ENCODE data around the gene HOXA3. TPM values are rescaled to one million over a fixed set of nuclear protein-coding genes. Genes with fewer than 3 reads are reported as not detected.

Gene HOXA3
- total RNA-seq, 1 experiment from 2014 or later: not detected

DNA sequence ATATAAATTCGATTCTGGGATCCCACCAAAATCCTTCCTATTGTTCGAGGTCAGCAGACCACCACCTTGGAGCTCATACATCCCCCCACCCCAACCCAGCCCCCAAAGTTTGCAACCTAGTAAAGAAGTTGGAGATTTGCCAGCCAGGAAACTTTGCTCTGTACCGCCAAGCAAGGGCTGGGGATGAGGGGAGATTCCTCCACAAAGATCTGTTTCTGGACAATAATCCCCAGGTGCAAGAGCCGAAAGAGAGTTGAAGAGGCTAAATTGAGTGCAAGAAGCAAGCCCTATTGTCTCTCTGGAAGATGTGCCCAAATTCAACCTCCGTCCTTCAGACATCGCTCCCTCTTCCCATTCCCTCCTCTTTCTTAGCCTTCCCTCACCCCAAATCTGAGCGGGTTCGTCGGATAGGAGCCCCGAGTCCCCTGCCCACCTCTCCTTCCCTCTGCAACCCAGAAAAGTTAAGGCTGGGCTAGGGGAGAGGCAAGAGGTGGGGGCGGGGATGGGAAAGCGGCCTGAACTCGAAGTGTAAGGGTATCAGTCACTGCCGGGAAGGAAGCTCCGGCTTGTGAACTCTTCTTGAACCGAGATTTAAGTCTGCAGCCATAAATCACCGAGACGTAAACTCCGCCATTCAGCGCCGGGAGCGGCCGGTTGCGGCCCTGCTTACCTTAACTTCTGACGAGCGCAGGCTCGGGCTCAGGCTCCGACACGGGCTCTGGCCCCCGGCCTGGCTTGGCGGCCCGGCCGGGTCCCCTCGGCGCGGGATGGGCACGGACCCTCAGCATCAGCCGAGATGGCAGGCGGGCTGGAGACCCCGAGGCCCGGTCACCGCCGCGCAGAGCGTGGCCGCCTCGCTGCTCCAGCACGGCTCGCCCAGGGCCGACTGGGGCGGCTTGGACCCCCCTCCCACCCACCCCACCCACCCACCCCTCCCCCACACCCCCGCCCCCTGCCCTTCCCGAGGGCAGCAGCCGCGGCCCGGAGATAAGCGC, 39.1 kb downstream of the HOXA3 start:
- H2AK5ac ChIP-seq (ENCODE audit: insufficient read length, low read length): no peak overlapping the region
- H2BK15ac ChIP-seq (ENCODE audit: low read depth, low read length): no peak overlapping the region
- TF ChIP-seq, protein P1, sequence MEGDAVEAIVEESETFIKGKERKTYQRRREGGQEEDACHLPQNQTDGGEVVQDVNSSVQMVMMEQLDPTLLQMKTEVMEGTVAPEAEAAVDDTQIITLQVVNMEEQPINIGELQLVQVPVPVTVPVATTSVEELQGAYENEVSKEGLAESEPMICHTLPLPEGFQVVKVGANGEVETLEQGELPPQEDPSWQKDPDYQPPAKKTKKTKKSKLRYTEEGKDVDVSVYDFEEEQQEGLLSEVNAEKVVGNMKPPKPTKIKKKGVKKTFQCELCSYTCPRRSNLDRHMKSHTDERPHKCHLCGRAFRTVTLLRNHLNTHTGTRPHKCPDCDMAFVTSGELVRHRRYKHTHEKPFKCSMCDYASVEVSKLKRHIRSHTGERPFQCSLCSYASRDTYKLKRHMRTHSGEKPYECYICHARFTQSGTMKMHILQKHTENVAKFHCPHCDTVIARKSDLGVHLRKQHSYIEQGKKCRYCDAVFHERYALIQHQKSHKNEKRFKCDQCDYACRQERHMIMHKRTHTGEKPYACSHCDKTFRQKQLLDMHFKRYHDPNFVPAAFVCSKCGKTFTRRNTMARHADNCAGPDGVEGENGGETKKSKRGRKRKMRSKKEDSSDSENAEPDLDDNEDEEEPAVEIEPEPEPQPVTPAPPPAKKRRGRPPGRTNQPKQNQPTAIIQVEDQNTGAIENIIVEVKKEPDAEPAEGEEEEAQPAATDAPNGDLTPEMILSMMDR (conservative IDR thresholded peaks at IDR 0.05): no peak
- H3K4me1 Mint-ChIP-seq: peaks cover 10 to 22% of the 10 kb centered on the region in 2 experiments
- H3T11ph ChIP-seq (ENCODE audit: low read length): no peak overlapping the region
- H3K18ac ChIP-seq (ENCODE audit: insufficient read length, low read depth, low read length): no peak overlapping the region
- H4K8ac ChIP-seq (replicated peaks; ENCODE audit: insufficient read length, low read depth, low read length): no peak overlapping the region
- H4K91ac ChIP-seq (ENCODE audit: insufficient read length, low read depth, low read length): no peak overlapping the region
- no peak overlapping the region for H2BK120ac ChIP-seq (ENCODE audit: low read depth, low read length, poor library complexity, severe bottlenecking)
- no peak overlapping the region for H3K56ac ChIP-seq (ENCODE audit: insufficient read length, low read depth, low read length)
- H3K27ac ChIP-seq (ENCODE audit: insufficient read length, low read depth, low read length): no peak overlapping the region
- H2BK5ac ChIP-seq (ENCODE audit: insufficient read length, low read length): no peak overlapping the region
- no peaks in the 10 kb centered on the region for H3K79me2 ChIP-seq (ENCODE audit: insufficient read depth, low read length)
- peaks cover 96% of the 10 kb centered on the region for H3K27me3 ChIP-seq (ENCODE audit: insufficient read depth, low read length)
- no peak overlapping the region for H2AFZ ChIP-seq (ENCODE audit: low read length)
- H3K36me3 Mint-ChIP-seq (ENCODE audit: insufficient read depth in 1 of 3, low read depth in 3 of 3): no peaks in the 10 kb centered on the region; a peak in 1 of 7 replicates
- H3K4me2 ChIP-seq (ENCODE audit: insufficient read depth, insufficient read length, low read length): peak overlapping the region; percentile 44
- no peak overlapping the region for H2BK20ac ChIP-seq (ENCODE audit: low read depth, low read length, poor library complexity, severe bottlenecking)
- H3K4ac ChIP-seq (ENCODE audit: low read depth, low read length): no peak overlapping the region
- no peak overlapping the region for H3K27ac Mint-ChIP-seq
- no peaks in the 10 kb centered on the region; a peak in 3 of 5 replicates for H3K9me3 Mint-ChIP-seq
- H3K27me3 Mint-ChIP-seq (ENCODE audit: low read depth): peaks cover 98% of the 10 kb centered on the region
- no peak overlapping the region for H3K9ac ChIP-seq (ENCODE audit: extremely low read depth, insufficient read length, low read length)
- H3K4me3 Mint-ChIP-seq: peak overlapping the region in 1 of 2 experiments; percentile 73; a peak in 3 of 5 replicates
- no peaks in the 10 kb centered on the region for H3K9me3 ChIP-seq (ENCODE audit: control insufficient read depth, low read depth, low read length)
- peak; percentile 76 for DNase-seq
- no CpG with 5 or more reads among the region's 57 CpGs for WGBS (ENCODE audit: extremely low coverage, insufficient read length, low lambda C conversion rate)
- no peak overlapping the region for H3K23ac ChIP-seq (ENCODE audit: insufficient read length, low read depth, low read length)
- no peak overlapping the region for H2BK12ac ChIP-seq (ENCODE audit: insufficient read length, low read depth, low read length)
- H3K4me1 ChIP-seq (ENCODE audit: insufficient read depth, low read length): no peaks in the 10 kb centered on the region
- H3K14ac ChIP-seq (ENCODE audit: insufficient read depth, low read length): no peak overlapping the region
- H4K5ac ChIP-seq (ENCODE audit: insufficient read length, low read depth, low read length): no peak overlapping the region
- H4K20me1 ChIP-seq (ENCODE audit: control insufficient read depth, insufficient read depth, insufficient read length): peaks cover 2% of the 10 kb centered on the region
- no peaks in the 10 kb centered on the region for H3K79me1 ChIP-seq (ENCODE audit: insufficient read depth, low read depth, low read length, poor library complexity, severe bottlenecking)
- peaks cover 3% of the 10 kb centered on the region for H3K23me2 ChIP-seq (ENCODE audit: insufficient read length, low read depth, low read length, poor library complexity, severe bottlenecking)

Data from H9 (cell line).